ENCODE measurements around the gene RASSF4.

Gene RASSF4

DNA sequence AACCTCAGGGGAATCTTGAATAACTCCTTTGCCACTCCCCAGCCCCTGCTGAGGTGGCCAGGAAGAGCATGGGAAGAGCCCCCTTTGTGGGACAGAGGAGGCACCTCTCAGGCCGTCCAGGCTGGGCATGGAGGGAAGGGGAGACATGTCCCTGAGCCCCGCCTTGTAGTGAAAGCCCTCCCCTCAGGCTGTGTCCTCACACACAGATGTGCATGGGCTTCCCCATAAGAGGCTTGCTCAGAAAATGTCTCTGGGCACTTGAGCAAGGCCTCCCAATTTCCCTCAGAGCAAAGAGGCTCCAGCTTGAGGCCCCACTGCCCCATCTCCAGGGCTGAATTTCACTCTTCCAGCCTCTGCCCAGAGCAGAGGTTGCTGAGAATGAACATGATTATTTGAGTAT lies 44.7 kb upstream of the RASSF4 start:
- no peak overlapping the region for H3K4me3 ChIP-seq (ENCODE audit: low read depth, low read length)
- DNase-seq (ENCODE audit: low read depth) = no peak
- in situ Hi-C loops (cut with HindIII; ENCODE audit: low sequenced_read_pairs) = no loop called here
- TF ChIP-seq, protein P1, sequence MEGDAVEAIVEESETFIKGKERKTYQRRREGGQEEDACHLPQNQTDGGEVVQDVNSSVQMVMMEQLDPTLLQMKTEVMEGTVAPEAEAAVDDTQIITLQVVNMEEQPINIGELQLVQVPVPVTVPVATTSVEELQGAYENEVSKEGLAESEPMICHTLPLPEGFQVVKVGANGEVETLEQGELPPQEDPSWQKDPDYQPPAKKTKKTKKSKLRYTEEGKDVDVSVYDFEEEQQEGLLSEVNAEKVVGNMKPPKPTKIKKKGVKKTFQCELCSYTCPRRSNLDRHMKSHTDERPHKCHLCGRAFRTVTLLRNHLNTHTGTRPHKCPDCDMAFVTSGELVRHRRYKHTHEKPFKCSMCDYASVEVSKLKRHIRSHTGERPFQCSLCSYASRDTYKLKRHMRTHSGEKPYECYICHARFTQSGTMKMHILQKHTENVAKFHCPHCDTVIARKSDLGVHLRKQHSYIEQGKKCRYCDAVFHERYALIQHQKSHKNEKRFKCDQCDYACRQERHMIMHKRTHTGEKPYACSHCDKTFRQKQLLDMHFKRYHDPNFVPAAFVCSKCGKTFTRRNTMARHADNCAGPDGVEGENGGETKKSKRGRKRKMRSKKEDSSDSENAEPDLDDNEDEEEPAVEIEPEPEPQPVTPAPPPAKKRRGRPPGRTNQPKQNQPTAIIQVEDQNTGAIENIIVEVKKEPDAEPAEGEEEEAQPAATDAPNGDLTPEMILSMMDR (IDR thresholded peaks at IDR 0.05; ENCODE audit: low read depth, low read length, missing control alignments) = no peak

DNA sequence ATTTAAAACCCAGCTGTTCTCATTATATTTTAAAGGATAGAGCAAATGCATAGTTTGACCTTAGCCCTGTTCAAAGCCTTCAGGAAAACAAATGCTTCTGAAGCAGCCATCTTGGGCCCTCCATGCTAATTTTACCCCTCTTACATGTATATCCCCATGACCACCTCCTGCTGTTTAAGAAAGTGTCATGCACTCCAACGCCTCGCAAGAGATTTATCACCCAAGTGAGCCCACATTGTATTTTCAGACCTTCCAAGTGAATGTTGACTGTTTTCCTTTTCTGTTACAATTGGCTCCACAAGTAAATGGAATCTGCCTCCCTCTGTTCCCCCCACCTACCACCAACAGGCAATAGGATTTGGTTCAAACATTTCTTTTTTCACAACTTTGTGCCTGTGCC lies 43.2 kb upstream of the RASSF4 start:
- TF ChIP-seq, protein P1 (IDR thresholded peaks at IDR 0.05; ENCODE audit: low read depth, low read length, missing control alignments) = no peak
- in situ Hi-C loops (cut with HindIII; ENCODE audit: low sequenced_read_pairs) = no loop called here

DNA sequence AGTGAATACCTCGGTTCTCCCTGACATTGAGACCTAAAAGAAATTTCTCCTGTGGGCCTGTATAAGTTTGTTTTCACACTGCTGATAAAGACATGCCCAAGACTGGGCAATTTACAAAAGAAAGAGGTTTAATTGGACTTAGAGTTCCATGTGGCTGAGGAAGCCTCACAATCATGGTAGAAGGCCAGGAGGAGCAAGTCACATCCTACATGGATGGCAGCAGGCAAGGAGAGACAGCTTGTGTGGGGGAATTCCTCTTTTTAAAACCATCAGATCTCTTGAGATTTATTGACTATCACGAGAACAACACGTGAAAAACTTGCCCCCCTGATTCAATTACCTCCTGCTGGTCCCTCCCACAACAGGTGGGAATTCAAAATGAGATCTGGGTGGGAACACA lies 41.8 kb upstream of the RASSF4 start:
- DNase-seq (ENCODE audit: low read depth) = no peak
- in situ Hi-C loops (cut with HindIII; ENCODE audit: low sequenced_read_pairs) = no loop called here
- TF ChIP-seq, protein P1 (IDR thresholded peaks at IDR 0.05; ENCODE audit: low read depth, low read length, missing control alignments) = no peak
- H3K4me3 ChIP-seq (ENCODE audit: low read depth, low read length) = no peak overlapping the region

More for the DNA sequence above, 43.2 kb upstream of the RASSF4 start:
- H3K4me3 ChIP-seq (ENCODE audit: low read depth, low read length) = no peak overlapping the region
- DNase-seq (ENCODE audit: low read depth) = no peak

DNA sequence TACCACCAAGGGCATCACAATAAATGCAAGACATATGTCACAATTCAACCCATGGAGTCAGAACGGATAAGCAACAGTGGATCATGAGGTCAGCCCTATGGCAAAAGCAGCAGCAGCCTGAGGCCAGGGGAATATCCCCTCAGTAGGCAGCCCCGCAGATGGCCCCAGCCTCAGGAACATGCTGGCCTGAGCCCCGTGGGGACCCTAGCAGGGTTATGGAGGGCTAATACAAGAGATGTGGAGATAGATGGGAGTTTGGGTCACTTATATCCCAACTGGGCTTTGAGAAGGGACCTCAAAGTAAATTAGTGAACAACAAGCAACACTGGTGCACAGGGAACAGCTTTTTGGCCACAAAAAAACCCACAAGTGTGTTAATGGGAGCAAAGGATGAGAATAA lies 39.4 kb upstream of the RASSF4 start:
- H3K4me3 ChIP-seq (ENCODE audit: low read depth, low read length) = no peak overlapping the region
- no peak for DNase-seq (ENCODE audit: low read depth)
- TF ChIP-seq, protein P1 (IDR thresholded peaks at IDR 0.05; ENCODE audit: low read depth, low read length, missing control alignments) = no peak
- in situ Hi-C loops (cut with HindIII; ENCODE audit: low sequenced_read_pairs) = no loop called here

DNA sequence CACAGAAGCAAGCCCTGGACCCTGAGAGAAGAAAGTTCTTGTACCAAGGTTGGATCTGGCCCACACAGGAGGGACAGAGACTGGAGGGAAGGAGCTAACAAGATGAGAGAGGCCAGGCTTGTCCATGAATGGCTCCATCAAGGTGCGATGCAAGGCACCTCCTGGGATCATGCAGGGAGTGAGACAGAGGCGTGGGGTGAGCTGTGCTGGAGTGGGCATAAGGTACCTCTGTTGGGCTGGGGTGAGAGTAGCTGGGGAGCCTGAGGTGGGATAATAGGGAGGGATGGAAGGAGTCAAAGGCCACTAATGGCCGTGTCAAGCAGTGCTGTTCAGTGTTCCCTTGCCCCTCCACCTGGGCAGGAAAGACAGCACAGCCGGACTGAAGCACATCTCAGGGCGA lies 38.5 kb upstream of the RASSF4 start:
- in situ Hi-C loops (cut with HindIII; ENCODE audit: low sequenced_read_pairs) = no loop called here
- no peak overlapping the region for H3K4me3 ChIP-seq (ENCODE audit: low read depth, low read length)
- TF ChIP-seq, protein P1 (IDR thresholded peaks at IDR 0.05; ENCODE audit: low read depth, low read length, missing control alignments) = no peak
- no peak for DNase-seq (ENCODE audit: low read depth)

DNA sequence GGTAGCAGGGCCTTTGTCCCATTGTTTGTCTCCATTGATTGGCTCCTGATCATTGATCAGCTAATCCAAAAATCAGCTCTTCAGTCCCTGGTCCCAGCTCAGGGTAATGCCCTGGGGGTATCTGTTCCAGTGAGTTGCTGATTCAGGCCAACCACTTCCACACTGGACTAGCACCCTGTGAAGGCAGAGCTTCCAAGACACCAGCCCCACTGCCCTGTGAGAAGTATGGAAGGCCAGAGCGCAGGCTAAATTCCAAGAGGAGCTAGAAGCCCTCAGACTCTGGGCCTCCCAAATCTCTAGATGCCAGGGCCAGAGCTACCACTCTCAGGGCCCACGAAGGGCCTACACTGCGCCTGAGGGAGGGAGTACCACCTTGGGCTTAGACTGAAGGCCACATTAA lies 38.1 kb upstream of the RASSF4 start:
- no peak overlapping the region for H3K4me3 ChIP-seq (ENCODE audit: low read depth, low read length)
- in situ Hi-C loops (cut with HindIII; ENCODE audit: low sequenced_read_pairs) = no loop called here
- no peak for DNase-seq (ENCODE audit: low read depth)
- TF ChIP-seq, protein P1 (IDR thresholded peaks at IDR 0.05; ENCODE audit: low read depth, low read length, missing control alignments) = no peak

DNA sequence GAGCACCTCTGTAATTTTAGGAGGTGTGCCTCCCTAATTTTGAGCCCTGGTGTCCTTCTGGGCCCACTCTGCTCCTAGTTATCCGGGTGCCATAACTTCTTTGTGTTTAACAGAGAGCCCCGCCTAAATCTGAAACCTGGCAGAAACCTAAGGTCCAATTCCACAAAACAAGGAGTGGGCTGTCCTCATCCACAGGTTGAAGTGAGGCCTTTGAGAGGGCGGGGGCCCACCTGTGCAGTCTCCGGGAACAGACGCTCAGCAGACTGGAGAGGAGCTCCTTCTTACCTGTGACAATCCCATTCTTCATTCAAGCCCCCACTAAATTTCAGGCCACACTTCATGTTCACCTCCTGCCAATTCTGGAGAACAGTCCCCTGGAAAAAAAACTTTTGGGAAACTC lies 37.6 kb upstream of the RASSF4 start:
- in situ Hi-C loops (cut with HindIII; ENCODE audit: low sequenced_read_pairs) = no loop called here
- no peak overlapping the region for H3K4me3 ChIP-seq (ENCODE audit: low read depth, low read length)
- no peak for DNase-seq (ENCODE audit: low read depth)
- TF ChIP-seq, protein P1 (IDR thresholded peaks at IDR 0.05; ENCODE audit: low read depth, low read length, missing control alignments) = no peak
